ENCODE measurements around the gene OVAAL. TPM values are rescaled to one million over a fixed set of nuclear protein-coding genes. Genes with fewer than 3 reads are reported as not detected.

The OVAAL gene
- total and polyA plus RNA-seq, 2 of the 8 experiments (the other 6 are each of a cell fraction or from before 2014, with no cell fraction given) = not detected

DNA sequence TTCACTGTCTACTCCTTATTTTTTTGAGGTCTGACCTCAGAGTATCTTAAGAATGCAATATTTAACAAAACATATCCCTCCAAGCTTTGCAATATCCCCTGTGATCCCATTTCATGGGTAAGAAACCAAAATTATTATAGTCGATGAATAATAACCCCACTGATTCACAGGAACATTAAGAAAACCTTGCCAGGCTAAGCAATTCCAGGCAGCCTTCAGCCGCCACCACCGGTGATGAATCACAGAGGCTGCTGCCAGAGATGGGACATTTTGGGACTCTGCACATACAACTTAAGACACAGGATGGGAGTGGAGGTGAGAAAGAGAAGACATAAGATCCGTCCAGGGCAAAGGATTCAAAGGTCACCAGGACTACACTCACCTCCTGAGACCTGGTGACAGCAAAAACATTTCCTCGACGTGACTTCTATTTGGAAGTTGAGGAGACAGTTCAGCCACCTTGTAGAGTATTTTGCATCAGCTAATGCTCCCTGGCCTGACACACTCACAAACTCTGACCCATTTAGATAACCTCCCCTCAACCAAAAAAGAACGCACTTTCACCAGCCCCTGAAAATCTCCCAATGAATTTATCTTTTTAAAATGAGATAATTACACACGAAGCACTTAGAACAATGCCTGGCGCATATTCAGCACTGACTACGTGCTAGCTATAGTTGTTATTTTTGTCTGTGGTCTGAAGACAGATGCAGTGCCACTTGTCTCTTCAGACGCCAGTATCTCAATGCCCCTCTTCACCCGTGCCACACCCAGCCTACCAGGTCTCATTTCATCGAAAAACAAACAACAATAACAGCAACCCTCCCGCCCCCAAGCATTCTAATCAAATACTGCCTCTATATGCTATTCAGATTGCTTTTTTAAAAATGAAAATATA, 17.8 kb upstream of the OVAAL start:
- Histone ChIP-seq H2BK5ac (ENCODE audit: low read depth, low read length) (no peak overlapping the region), H2BK120ac (replicated peaks; ENCODE audit: low read depth, low read length) (no peak overlapping the region), H3K9ac (replicated peaks in 1 of 4; ENCODE audit: extremely low read depth in 1 of 4, low read depth in 3 of 4, low read length in 3 of 4) (no peak overlapping the region), H3K18ac (ENCODE audit: extremely low read depth, low read length) (no peak overlapping the region), H2AK5ac (ENCODE audit: low read depth, low read length) (no peak overlapping the region), H4K8ac (ENCODE audit: extremely low read depth, insufficient read depth, low read length) (no peak overlapping the region), H4K91ac (replicated peaks; ENCODE audit: insufficient read length, low read length) (no peak overlapping the region), H3K23ac (ENCODE audit: insufficient read length) (no peak overlapping the region), H3K4me1 (replicated peaks in 1 of 4; ENCODE audit: control insufficient read depth in 3 of 4, insufficient read depth in 4 of 4, low read length in 3 of 4) (peaks cover 0 to 8% (median 3%) of the 10 kb centered on the region in 4 experiments), H2BK15ac (ENCODE audit: low read length) (no peak overlapping the region), H3K27ac (ENCODE audit: low read depth, low read length) (no peak overlapping the region), H2BK12ac (ENCODE audit: low read depth, low read length) (no peak overlapping the region), H3K9me3 (ENCODE audit: insufficient read depth in 2 of 2, low read depth in 1 of 2, low read length in 1 of 2) (no peaks in the 10 kb centered on the region), H4K20me1 (replicated peaks in 1 of 2; ENCODE audit: control insufficient read depth in 1 of 2, insufficient read depth in 2 of 2, low read length in 2 of 2) (no peaks in the 10 kb centered on the region), H3K23me2 (ENCODE audit: low read depth, low read length) (no peaks in the 10 kb centered on the region), H2AFZ (ENCODE audit: low read length) (no peak overlapping the region), H3K4me3 (ENCODE audit: extremely low read depth in 1 of 4, insufficient read depth in 2 of 4, low read depth in 3 of 4, low read length in 4 of 4) (no peak overlapping the region), H3K4me2 (ENCODE audit: insufficient read depth in 1 of 2, low read depth in 2 of 2, low read length in 2 of 2) (no peak overlapping the region), H3K27me3 (replicated peaks in 1 of 4; ENCODE audit: control insufficient read depth in 3 of 4, extremely low read depth in 1 of 4, insufficient read depth in 3 of 4, low read length in 3 of 4) (no peaks in the 10 kb centered on the region), H3K14ac (ENCODE audit: insufficient read length) (no peak overlapping the region), H2BK20ac (ENCODE audit: low read length) (no peak overlapping the region), H4K5ac (ENCODE audit: insufficient read length, low read depth, low read length) (no peak overlapping the region), H3K79me1 (ENCODE audit: low read depth, low read length) (no peaks in the 10 kb centered on the region), H3K36me3 (ENCODE audit: control insufficient read depth in 2 of 4, insufficient read depth in 4 of 4, low read length in 3 of 4) (no peaks in the 10 kb centered on the region), H3K79me2 (ENCODE audit: control insufficient read depth in 1 of 2, insufficient read depth in 2 of 2, low read length in 2 of 2) (no peaks in the 10 kb centered on the region), H3K4ac (replicated peaks; ENCODE audit: insufficient read length, low read depth, low read length) (no peak overlapping the region), H3K56ac (replicated peaks; ENCODE audit: insufficient read length, low read depth, low read length) (no peak overlapping the region)
- CTCF ChIA-PET (ENCODE audit: partially characterized antibody) = interaction anchor here (1.0 to 2.5 kb wide), 3 partner anchors 9 to 28 kb away, joined by 3 to 10 read pairs (median 4); no protein-coding TSS in a partner anchor
- DNase-seq (ENCODE audit: low read depth in 1 of 2, low spot score in 2 of 2) (no peak), FAIRE-seq (no peak)
- 81% methylated on average over 14 of the region's 14 CpGs; no CpG with 5 or more reads in 1 of the 2 experiments for WGBS, 2 experiments (ENCODE audit: extremely low coverage in 1 of 2, insufficient coverage in 1 of 2, insufficient read length in 1 of 2, insufficient replicate concordance in 2 of 2, low coverage in 1 of 2, low lambda C conversion rate in 2 of 2, missing lambda C conversion rate in 1 of 2)
- POLR2A ChIA-PET (ENCODE audit: partially characterized antibody) = interaction anchor here (0.7 kb wide), 1 partner anchor 19 kb away, joined by 3 read pairs; no protein-coding TSS in a partner anchor
- TF ChIP-seq BRCA1 (IDR thresholded peaks at IDR 0.05; ENCODE audit: low read depth, low read length) (no peak), TAF1 (IDR thresholded peaks at IDR 0.05; ENCODE audit: low read depth, low read length) (no peak), HDAC2 (IDR thresholded peaks at IDR 0.05; ENCODE audit: borderline replicate concordance in 1 of 2, low read depth in 2 of 2, low read length in 2 of 2) (no peak), FOSL1 (IDR thresholded peaks at IDR 0.05; ENCODE audit: insufficient read depth, low read depth, low read length) (no peak), TAF7 (optimal IDR thresholded peaks at IDR 0.05; ENCODE audit: borderline replicate concordance, low read depth, low read length) (no peak), TEAD4 (IDR thresholded peaks at IDR 0.05; ENCODE audit: low read depth, low read length) (no peak), RXRA (IDR thresholded peaks at IDR 0.05; ENCODE audit: insufficient read depth, low read depth, low read length) (no peak), CHD1 (IDR thresholded peaks at IDR 0.05; ENCODE audit: low read depth, low read length) (no peak), USF2 (IDR thresholded peaks at IDR 0.05; ENCODE audit: low read length) (no peak), TCF12 (IDR thresholded peaks at IDR 0.05; ENCODE audit: low read depth, low read length) (no peak), YY1 (IDR thresholded peaks at IDR 0.05; ENCODE audit: low read depth, low read length) (no peak)
